Erythroblast (primary cell): ENCODE measurements around the gene SORCS3.
A peak's percentile ranks its signal among the peaks of the same experiment; 100 is the strongest.

ENCODE experiments used
- DNase-seq, 2 experiments: peaks; one replicate each; lab custom pipeline; 2025; lab: John Stamatoyannopoulos, UW
- GATA1 ChIP-seq: IDR thresholded peaks from 2 replicates; pipeline ENCODE4 v1.6.1; 2011; ENCODE audit warnings: low read depth, mild to moderate bottlenecking, control low read depth, low read length, moderate library complexity
- POLR2A ChIP-seq: IDR thresholded peaks from 2 replicates; pipeline ENCODE4 v1.6.1; 2011; ENCODE audit warnings: mild to moderate bottlenecking, low read length

SORCS3 gene

DNA sequence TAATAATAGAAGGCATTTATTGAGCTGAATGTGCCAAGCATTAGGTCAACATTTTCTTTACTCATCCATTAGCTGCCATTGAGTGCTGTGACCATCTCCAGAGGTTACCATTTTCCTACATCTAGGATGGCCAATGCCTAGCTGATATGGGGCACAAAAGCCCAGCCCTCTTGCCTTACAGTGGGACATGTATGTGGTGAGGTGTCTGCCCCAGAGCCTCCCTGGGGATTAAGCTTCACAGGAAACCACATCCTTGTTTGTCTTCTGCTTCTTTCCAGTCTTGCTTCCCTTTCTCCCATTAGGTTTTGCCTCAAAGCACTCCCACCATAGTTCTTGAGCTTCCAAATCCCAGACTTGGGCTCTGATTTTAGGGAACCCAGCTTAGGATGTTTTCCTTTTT lies 258.7 kb downstream of the SORCS3 start:
- no peak for DNase-seq
- TF ChIP-seq POLR2A (no peak), GATA1 (no peak)

DNA sequence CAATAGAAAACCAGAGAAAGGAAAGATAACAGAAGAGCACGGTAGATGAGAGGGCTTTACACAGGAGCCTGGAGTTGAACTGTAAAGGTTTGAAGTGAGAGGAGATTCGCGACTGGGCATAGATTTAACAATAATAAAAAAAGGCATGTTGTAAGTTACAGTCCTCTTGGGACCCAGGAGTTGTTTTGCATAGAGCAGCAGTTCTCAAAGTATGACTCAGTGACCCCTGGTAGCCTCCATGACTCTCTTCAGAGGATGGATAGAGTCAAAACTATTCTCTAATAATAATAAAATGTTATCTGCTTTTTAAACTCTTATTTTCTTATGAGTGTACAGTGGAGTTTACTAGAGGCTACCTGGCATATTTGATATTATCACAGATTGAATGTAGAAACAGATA lies 262.3 kb downstream of the SORCS3 start:
- DNase-seq, result no peak
- TF ChIP-seq POLR2A (no peak), GATA1 (no peak)

DNA sequence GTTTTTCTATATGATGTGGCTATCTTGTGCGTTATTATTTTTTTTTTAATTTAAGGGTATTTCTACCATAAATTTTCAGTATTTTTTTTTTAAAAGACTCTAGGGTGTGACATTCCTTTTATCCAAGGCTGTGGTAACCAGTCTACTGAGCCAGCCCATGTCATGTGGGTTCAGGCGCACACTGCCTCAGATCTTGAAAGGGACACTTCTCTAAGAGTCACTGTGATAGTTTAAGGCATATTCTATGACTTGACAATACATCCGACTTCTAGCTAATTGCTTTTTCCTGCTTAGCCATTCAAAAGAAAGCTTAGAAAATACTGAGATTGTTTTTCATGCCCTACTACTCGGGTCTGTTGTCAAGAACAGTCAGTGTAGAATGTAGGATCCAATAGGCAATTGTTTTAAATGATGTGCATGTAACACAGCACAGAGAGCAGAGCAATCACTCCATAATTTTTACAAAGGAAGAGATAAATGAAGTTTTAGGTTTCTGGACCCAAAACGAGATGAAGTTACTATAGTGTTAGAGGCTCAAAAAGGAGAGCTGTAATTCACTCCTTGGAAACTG lies 263.7 kb downstream of the SORCS3 start:
- TF ChIP-seq POLR2A, result no peak
- no peak for TF ChIP-seq GATA1
- DNase-seq, result no peak

DNA sequence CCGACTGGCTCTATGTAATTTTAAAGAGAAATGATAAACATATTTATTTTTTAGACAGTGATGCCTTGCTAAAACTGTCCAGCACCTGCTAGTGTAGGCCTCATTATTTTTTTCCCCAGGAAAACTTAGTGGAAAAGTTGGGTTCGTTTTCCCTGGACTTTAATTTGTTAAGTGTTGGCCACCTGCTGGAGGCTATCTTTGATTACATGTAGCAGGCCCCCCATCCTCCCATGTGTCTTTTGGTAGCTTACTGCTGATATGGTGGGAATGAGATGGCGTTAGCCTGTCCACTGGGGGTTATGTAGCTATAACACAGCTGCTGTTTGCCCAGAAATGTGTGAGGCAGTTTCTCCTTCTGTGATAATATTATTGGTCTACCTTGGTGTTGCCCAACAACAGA lies 265.0 kb downstream of the SORCS3 start:
- TF ChIP-seq GATA1, result no peak
- TF ChIP-seq POLR2A, result no peak
- no peak for DNase-seq

DNA sequence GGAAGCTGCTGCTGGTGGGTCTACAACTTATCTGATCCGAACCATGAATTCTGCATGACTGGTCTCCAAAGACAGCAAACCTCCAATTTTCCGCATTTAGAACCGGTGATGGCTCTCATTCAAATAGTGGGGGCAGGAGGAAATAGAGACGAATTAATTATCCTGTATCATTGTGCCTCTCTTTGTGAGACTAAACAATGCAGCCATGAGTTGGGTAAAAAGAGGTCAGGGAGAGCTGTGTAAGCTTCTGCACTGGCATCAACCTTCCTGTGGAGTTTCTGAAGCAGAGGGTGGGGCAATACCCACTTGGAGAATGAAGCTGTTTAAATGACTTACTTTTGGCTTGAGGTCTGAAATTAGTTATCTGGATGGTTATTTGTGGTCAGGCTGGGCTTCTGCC lies 266.4 kb downstream of the SORCS3 start:
- no peak for DNase-seq
- TF ChIP-seq GATA1 (no peak), POLR2A (no peak)

DNA sequence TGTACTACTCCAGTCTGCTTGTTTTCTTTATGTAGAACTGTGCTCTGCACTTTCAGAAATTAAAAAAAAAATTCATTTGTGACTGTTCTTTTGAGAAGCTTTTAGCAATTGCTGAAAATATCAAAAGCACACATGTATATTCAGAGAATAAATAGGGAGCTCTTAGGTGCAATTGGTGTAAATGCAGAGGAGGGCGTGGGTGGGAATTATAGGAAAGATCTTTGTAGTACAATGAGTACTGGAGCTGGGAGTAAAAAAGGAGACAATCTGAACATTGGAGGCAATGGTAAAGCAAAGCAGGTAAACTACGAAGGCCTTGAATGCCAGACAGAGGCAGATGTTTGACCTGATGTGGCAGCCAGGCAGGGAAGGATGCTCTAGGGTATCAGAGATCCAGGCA lies 267.5 kb downstream of the SORCS3 start:
- TF ChIP-seq GATA1, result no peak
- TF ChIP-seq POLR2A, result no peak
- no peak for DNase-seq

DNA sequence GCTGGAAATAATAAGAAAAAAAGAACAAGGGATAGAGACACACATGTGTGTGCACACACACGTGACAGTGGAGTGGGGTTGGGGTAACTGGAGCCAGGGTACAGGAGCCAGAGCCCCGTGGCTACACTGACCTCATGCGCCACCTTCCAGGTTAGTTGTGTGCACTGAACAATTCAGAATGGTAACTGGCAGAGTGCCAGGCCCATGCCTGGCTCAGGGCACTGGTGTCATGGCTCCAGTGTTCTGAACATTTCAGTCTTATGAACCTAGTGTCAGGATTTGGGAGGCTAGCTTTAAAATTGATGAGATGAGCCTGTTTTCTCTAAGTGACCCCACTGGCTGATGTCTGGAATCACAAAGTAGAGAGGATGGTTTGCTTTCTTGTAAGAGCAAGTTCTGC lies 269.6 kb downstream of the SORCS3 start:
- no peak for TF ChIP-seq POLR2A
- TF ChIP-seq GATA1, result no peak
- no peak for DNase-seq

DNA sequence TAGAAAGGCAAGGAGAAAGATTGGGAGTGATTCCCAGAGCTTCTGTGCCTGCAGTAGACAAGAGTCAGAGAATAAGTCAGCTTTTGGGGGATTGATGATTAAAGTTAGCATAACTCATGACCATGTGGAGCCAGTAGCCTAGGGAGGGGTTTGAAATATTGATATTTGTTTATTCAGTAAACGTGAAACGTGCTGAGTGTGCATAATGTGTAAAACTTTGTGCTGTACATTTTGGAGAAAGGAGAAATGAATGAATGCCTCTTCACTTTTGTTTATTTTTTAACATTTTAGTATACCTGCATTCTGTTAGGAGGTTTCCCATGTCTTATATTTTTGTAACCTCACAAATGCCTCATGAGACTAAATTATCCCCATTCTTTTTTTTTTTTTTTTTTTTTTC lies 272.3 kb downstream of the SORCS3 start:
- TF ChIP-seq GATA1, result no peak
- no peak for DNase-seq

DNA sequence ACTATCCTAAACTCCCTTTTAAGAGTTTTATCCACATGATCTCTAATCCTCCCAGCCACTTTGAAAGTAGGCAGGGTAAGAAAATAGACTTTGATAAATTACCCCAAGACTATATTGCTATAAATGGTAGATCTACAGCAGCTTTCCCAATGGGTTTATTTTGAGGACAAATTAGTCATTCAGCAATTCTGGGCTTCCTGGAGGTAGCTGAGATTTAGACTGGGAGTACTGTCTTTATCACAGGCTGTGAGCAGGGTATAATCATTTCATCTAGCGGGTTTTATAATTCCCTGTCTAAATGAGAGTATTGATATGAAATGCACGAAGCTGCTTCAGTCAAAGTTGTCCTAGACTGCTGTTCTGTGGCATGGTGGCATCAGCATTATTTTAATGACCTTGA lies 279.4 kb downstream of the SORCS3 start:
- no peak for TF ChIP-seq POLR2A
- no peak for TF ChIP-seq GATA1

DNA sequence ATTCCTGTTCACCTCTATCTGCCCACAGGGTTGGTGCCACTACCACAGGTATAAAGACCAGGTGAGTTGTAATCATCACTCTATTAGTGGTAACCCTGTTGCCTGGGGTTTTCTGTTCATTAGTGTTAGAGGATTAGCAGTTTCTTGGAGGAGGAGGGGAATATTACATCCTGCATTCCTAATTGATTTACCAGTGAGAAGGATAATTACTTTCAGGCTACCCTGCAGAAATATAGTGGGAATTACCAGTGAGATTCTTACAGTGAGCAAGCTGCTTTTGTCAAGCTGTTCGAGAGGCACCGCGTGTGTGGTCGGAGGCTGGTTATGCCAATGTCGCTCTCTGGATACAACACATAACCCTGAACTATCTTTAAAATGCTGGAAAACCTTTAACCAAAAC lies 280.7 kb downstream of the SORCS3 start:
- TF ChIP-seq GATA1 (no peak), POLR2A (no peak)
- DNase-seq, result no peak

More for the DNA sequence above, 279.4 kb downstream of the SORCS3 start:
- DNase-seq, result no peak

DNA sequence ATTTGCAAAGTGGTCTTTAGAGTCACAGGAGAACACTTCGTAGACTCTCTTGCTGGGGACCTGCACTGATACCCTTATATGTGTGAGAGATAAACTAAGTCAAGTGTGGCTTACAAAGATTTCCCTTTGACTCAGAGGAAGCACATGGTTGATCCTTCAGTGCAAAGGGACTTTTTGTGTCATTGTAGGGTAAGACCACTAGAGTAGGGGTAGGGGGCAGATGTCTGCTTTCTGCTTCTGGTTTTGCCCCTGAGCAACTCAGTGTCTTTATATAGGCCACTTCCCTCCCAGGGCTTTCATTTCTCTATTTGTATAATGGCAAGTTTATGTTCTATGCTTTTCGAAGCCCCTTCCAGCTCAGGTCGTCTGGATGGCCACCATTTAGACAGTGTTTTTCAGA lies 281.7 kb downstream of the SORCS3 start:
- TF ChIP-seq GATA1 (no peak), POLR2A (no peak)
- no peak for DNase-seq

DNA sequence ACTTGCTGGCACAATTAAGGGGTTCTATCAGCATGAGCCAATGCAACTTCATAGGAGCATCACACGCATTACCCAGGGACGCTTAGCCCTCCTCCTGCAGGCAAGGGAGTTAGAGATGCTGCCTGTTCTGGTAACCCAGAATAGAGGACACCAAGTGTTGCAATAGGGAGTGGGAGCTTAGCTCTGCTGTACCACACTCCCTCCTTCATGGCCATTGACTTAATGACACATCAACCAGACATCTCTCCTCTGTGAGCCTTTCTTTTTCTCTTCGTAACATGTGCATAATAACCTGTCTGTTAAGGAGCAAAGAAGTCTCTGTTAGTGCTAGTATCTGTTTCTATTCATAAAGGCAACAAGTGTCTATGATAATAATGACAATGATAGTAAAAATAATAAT lies 282.4 kb downstream of the SORCS3 start:
- no peak for TF ChIP-seq POLR2A
- TF ChIP-seq GATA1, result no peak
- DNase-seq, result no peak

DNA sequence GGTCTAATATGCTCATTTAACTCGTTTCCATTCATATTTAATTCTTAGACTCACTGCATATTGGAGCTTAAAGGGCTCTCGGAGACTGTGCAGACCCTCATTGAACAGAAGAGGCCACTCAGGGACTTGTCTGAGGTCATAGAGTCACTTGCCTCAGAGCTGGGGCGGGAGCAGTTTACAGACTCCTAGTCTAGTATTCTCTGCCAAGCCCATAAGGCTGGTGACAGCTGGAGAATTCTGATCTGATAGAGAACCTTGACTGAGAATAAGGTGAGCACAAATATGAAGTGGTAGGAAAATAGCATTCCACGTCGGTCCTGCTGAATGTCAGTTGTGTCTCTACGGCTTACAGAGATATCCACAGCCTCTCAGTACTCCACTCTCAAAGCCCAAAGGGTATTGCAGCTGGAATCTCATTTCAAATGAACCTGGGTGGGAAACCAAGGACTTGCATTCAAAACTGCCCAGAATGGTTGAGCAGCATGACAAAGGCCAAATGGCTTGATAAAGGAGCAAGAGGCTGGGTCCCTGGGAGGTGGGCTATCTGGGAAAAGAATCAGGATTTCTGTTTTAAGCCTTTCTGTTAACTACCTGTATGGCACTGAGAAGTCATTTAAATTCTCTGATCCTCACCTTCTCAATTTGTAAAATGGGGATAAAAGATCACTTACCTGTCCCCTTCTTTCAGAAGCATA lies 283.2 kb downstream of the SORCS3 start:
- no peak for DNase-seq
- TF ChIP-seq POLR2A, result no peak
- TF ChIP-seq GATA1, result no peak

DNA sequence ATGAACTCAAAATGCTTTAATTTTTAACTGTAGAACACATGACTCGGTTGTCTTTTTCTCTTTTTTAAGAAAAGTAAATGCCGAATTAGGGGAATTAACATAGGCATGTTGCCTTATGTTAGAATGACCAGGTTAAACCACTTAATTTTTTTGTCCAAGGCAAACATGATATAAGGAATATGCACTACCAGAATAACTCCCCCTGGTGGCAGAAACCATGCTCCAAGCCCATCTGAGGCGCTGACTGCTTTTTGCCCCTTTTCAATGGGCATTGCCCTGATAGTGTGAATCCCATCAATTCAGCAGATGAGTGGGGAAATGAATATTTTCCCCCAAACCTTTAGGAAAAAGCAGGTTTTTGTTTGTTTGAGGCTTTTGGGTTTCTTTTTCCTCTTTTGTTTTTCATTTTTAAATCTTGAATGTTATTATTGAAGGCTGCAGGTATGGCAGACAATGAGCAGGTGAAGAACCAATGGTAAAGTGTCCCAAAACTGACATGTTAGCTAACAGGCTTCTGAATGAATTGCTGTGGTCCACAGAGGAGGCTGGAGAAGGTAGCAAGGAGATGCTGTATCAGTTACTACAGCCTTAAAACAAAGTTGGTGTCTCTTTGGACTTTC lies 284.3 kb downstream of the SORCS3 start:
- TF ChIP-seq POLR2A, result no peak
- TF ChIP-seq GATA1, result no peak
- DNase-seq, result peak; percentile 41 to 63

DNA sequence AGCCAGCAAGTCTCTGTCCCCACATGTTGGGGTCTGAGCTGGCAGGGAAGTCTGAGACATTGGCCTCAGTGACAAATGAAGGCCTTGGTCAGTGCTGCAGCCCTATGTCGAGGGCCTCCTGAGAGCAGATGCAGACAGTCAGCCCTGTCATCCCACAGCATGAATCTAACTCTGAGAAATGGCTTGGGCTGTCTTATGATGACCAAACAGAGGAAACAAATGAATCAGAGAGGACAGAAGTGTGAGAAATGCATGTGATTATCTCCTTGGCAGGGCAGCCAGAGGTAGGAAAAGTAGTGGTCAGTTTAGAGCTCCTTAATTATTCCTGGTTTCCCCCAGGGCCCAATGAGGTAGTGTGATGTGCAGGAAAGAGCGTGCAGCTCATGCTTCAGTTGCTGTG lies 287.6 kb downstream of the SORCS3 start:
- TF ChIP-seq GATA1 (no peak), POLR2A (no peak)
- DNase-seq, result no peak
